IMR-90 (cell line): Measurements from ENCODE around the gene PRKAG2.

Experiments used
- CEBPB ChIP-seq: IDR thresholded peaks from 2 replicates; pipeline ENCODE4 v1.6.1; 2012; ENCODE audit warnings: low read depth, low read length, improper control_type of control experiment
- CTCF ChIP-seq: conservative IDR thresholded peaks from 2 replicates; pipeline ENCODE4 v1.5.1; 2012; ENCODE audit warnings: mild to moderate bottlenecking, low read depth, low read length, improper control_type of control experiment
- MAFK ChIP-seq: IDR thresholded peaks from 2 replicates; pipeline ENCODE4 v1.6.1; 2012; ENCODE audit warnings: low read depth, low read length, improper control_type of control experiment
- POLR2A ChIP-seq: IDR thresholded peaks from 2 replicates; pipeline ENCODE4 v1.6.1; 2012; ENCODE audit warnings: mild to moderate bottlenecking, low read depth, low read length
- RCOR1 ChIP-seq: IDR thresholded peaks from 2 replicates; pipeline ENCODE4 v1.6.1; 2012; ENCODE audit warnings: mild to moderate bottlenecking, low read length, improper control_type of control experiment; ENCODE audit not compliant: insufficient replicate concordance
- RFX5 ChIP-seq: IDR thresholded peaks from 2 replicates; pipeline ENCODE4 v1.8.0; 2012; ENCODE audit warnings: low read depth, mild to moderate bottlenecking, low read length, moderate library complexity
- SMC3 ChIP-seq: fragments of 150-350 bp; IDR thresholded peaks from 2 replicates; pipeline ENCODE4 v1.6.1; 2016; ENCODE audit warnings: low read depth, mild to moderate bottlenecking, antibody characterized with exemption, low read length, moderate library complexity
- USF2 ChIP-seq: fragments of 150-350 bp; IDR thresholded peaks from 2 replicates; pipeline ENCODE4 v1.6.1; 2017; ENCODE audit warnings: mild to moderate bottlenecking, antibody characterized with exemption, low read length, low read depth

- no peak for TF ChIP-seq CTCF
- no peak for TF ChIP-seq POLR2A
- TF ChIP-seq RCOR1: no peak
- no peak for TF ChIP-seq RFX5
- no peak for TF ChIP-seq SMC3
- TF ChIP-seq CEBPB: no peak
- no peak for TF ChIP-seq USF2
- no peak for TF ChIP-seq MAFK
These were observed 352.1 kb downstream of the PRKAG2 start for GRCh38 chr7:151524845-151525244.
